WI38 (cell line): ENCODE results near the gene SEL1L3.

Source experiments
- H3K4me3 ChIP-seq: 2 replicates; pipeline ENCODE4 v1.5.1; 2011; ENCODE audit warnings: low read depth, mild to moderate bottlenecking, control low read depth, low read length
- CTCF ChIP-seq: IDR thresholded peaks from 2 replicates; pipeline ENCODE4 v1.5.1; 2012; ENCODE audit warnings: low read depth, mild to moderate bottlenecking, control low read depth, low read length

Gene SEL1L3

GRCh38 chr4:25799522-25799921, 63.3 kb downstream of the SEL1L3 start:
- TF ChIP-seq CTCF = no peak
- H3K4me3 ChIP-seq = no peak overlapping the region

GRCh38 chr4:25797136-25797535, 65.7 kb downstream of the SEL1L3 start:
- no peak overlapping the region for H3K4me3 ChIP-seq
- no peak for TF ChIP-seq CTCF

GRCh38 chr4:25795566-25796454, 67.0 kb downstream of the SEL1L3 start:
- no peak overlapping the region for H3K4me3 ChIP-seq
- no peak for TF ChIP-seq CTCF

GRCh38 chr4:25795091-25795490, 67.7 kb downstream of the SEL1L3 start:
- no peak overlapping the region for H3K4me3 ChIP-seq
- TF ChIP-seq CTCF = no peak

GRCh38 chr4:25792876-25793275, 69.9 kb downstream of the SEL1L3 start:
- no peak overlapping the region for H3K4me3 ChIP-seq
- no peak for TF ChIP-seq CTCF

- H3K4me3 ChIP-seq = no peak overlapping the region
- TF ChIP-seq CTCF = 0 out of 2 replicates have a peak, but pooled peaks have one; percentile 9
Measured at GRCh38 chr4:25792200-25792791, 70.5 kb downstream of the SEL1L3 start.

- no peak for TF ChIP-seq CTCF
- no peak overlapping the region for H3K4me3 ChIP-seq
Measured at GRCh38 chr4:25790024-25790423, 72.8 kb downstream of the SEL1L3 start.
